HCT116 (cell line): Measurements from ENCODE around the gene PAFAH1B1. TPM values are rescaled to one million over a fixed set of nuclear protein-coding genes. Genes with fewer than 3 reads are reported as not detected.
"Not testable (repeated sequence)": the region's sequence is repeated elsewhere in the genome, so short reads cannot be mapped to it uniquely, and the experiment has no call there.

Experiments used
- ATAC-seq: fragments of 200-7000 bp; cut with Tn5 transposase; 2 replicates; pipeline ENCODE4 v1.9.1; 2020; ENCODE audit warnings: mild to moderate bottlenecking, moderate library complexity
- BruUV-seq: library from RNA; stranded (reverse); fragments of 400-500 nt; replicated peaks from 2 replicates; lab custom pipeline; 2021; lab: Mats Ljungman, UMichigan
- CTCF ChIA-PET: fragments of 300-600 bp; sonication (Branson Sonifier 250); formaldehyde crosslinking; loops from one replicate; lab custom pipeline; 2021; ENCODE audit warnings: antibody characterized with exemption; lab: Charles Lee
- POLR2A ChIA-PET: fragments of 300-600, 350-600 bp; sonication (Branson Sonifier 250); formaldehyde crosslinking; loops from one replicate; lab custom pipeline; 2021; ENCODE audit warnings: antibody characterized with exemption; lab: Charles Lee
- RAD21 ChIA-PET, 2 experiments: fragments of 300-600 bp; sonication (Branson Sonifier 250); formaldehyde crosslinking; loops; one replicate each; lab custom pipeline; 2023; ENCODE audit warnings: low total read pairs in 2 of 2; ENCODE audit not compliant: uncharacterized antibody in 2 of 2, unreplicated experiment in 2 of 2, low non-redundant PET in 1 of 2; lab: Charles Lee
- DNase-seq: peaks from one replicate; pipeline ENCODE4 v3.0.0-alpha.2; 2010; ENCODE audit warnings: low read depth, low spot score
- H2AFZ ChIP-seq: fragments of 200-600 bp; shearing (Covaris generic), sonication (generic); 2 replicates; pipeline ENCODE4 v1.6.1; 2017; ENCODE audit warnings: low read depth, mixed run types, mixed read lengths, antibody characterized with exemption, low read length; ENCODE audit not compliant: poor library complexity, severe bottlenecking
- H3K27ac ChIP-seq: 2 replicates; pipeline ENCODE4 v1.5.1; 2012; ENCODE audit warnings: low read depth, low read length
- H3K27me3 ChIP-seq: fragments of 200-600 bp; sonication (generic); 2 replicates; pipeline ENCODE4 v1.6.1; 2016; ENCODE audit warnings: mixed run types, low read length, mixed read lengths; ENCODE audit not compliant: insufficient read depth
- H3K36me3 ChIP-seq, 2 experiments: fragments of 200-500 bp in 1 of 2; fragments of 200-600 bp in 1 of 2; sonication (Bioruptor generic) in 1 of 2; sonication (generic) in 1 of 2; 2 replicates each; pipeline versions ENCODE4 v1.5.1 to v1.6.1; 2014 to 2016; ENCODE audit warnings: low read length in 2 of 2, inconsistent platforms in 1 of 2, mixed read lengths in 1 of 2, mixed run types in 1 of 2; ENCODE audit not compliant: insufficient read depth in 2 of 2, control insufficient read depth in 1 of 2
- H3K4me1 ChIP-seq, 2 experiments: fragments of 200-600 bp in 1 of 2; sonication (generic) in 1 of 2; 2 replicates each; pipeline versions ENCODE4 v1.5.1 to v1.6.1; 2012 to 2017; ENCODE audit warnings: low read length in 2 of 2, inconsistent platforms in 1 of 2, mild to moderate bottlenecking in 1 of 2, mixed read lengths in 1 of 2, mixed run types in 1 of 2, moderate library complexity in 1 of 2; ENCODE audit not compliant: insufficient read depth in 2 of 2, control insufficient read depth in 1 of 2
- H3K4me2 ChIP-seq: fragments of 200-600 bp; sonication (generic); 2 replicates; pipeline ENCODE4 v1.6.1; 2017; ENCODE audit warnings: mixed run types, low read length, mixed read lengths
- H3K4me3 ChIP-seq, 2 experiments: fragments of 200-600 bp in 1 of 2; sonication (generic) in 1 of 2; replicated peaks in 1 of 2; 2 replicates each; pipeline ENCODE4 v1.5.1; 2011 to 2016; ENCODE audit warnings: low read length in 2 of 2, control low read depth in 1 of 2, low read depth in 1 of 2, mild to moderate bottlenecking in 1 of 2, mixed read lengths in 1 of 2, mixed run types in 1 of 2
- H3K79me2 ChIP-seq: fragments of 200-600 bp; sonication (generic); 2 replicates; pipeline ENCODE4 v1.6.1; 2017; ENCODE audit warnings: mild to moderate bottlenecking, mixed run types, low read length, moderate library complexity, mixed read lengths; ENCODE audit not compliant: insufficient read depth
- H3K9ac ChIP-seq: fragments of 200-600 bp; sonication (generic); 2 replicates; pipeline ENCODE4 v1.6.1; 2016; ENCODE audit warnings: low read length, mixed read lengths
- H3K9me2 ChIP-seq: fragments of 200-600 bp; sonication (generic), shearing (Covaris generic); 2 replicates; pipeline ENCODE4 v1.6.1; 2017; ENCODE audit warnings: mixed run types, mild to moderate bottlenecking, moderate library complexity; ENCODE audit not compliant: insufficient read depth
- H3K9me3 ChIP-seq, 2 experiments: fragments of 200-500 bp in 1 of 2; fragments of 200-600 bp in 1 of 2; sonication (Bioruptor generic) in 1 of 2; sonication (generic) in 1 of 2; 2 replicates each; pipeline ENCODE4 v1.6.1; 2014 to 2017; ENCODE audit warnings: low read length in 2 of 2, mixed read lengths in 2 of 2, inconsistent platforms in 1 of 2, low read depth in 1 of 2, mild to moderate bottlenecking in 1 of 2, mixed run types in 1 of 2, moderate library complexity in 1 of 2; ENCODE audit not compliant: control insufficient read depth in 1 of 2, insufficient read depth in 1 of 2
- H4K20me1 ChIP-seq: fragments of 200-600 bp; sonication (generic), shearing (Covaris generic); 2 replicates; pipeline ENCODE4 v1.6.1; 2017; ENCODE audit warnings: mixed run types, mild to moderate bottlenecking, moderate library complexity; ENCODE audit not compliant: insufficient read depth
- CBX3 ChIP-seq: IDR thresholded peaks from 2 replicates; pipeline ENCODE4 v1.6.1; 2012; ENCODE audit warnings: low read depth
- FOSL1 ChIP-seq: IDR thresholded peaks from 2 replicates; pipeline ENCODE4 v1.6.1; 2012; ENCODE audit warnings: low read depth
- POLR2A ChIP-seq: IDR thresholded peaks from 2 replicates; pipeline ENCODE4 v1.7.0; 2011; ENCODE audit warnings: borderline replicate concordance; ENCODE audit not compliant: insufficient read depth, insufficient read length; ENCODE audit errors: extremely low read depth
- TCF7L2 ChIP-seq: IDR thresholded peaks from 2 replicates; pipeline ENCODE4 v1.7.0; 2011; ENCODE audit warnings: borderline replicate concordance, inconsistent platforms; ENCODE audit not compliant: insufficient read depth, insufficient read length; ENCODE audit errors: extremely low read depth
- ZFX ChIP-seq: fragments of 450-650 bp; IDR thresholded peaks from 2 replicates; pipeline ENCODE4 v1.6.1; 2017
- intact Hi-C: fragments of 100-400 bp; cut with micrococcal nuclease; formaldehyde crosslinking; loops from 2 replicates; pipeline ENCODE4 v1.10.0; 2022
- total RNA-seq: library from RNA; stranded (reverse); gene quantifications from one replicate; pipeline ENCODE4 v1.2.1, GENCODE V29; 2021; ENCODE audit not compliant: unreplicated experiment

The PAFAH1B1 gene
- total RNA-seq, 1 experiment from 2014 or later: 113 TPM

DNA sequence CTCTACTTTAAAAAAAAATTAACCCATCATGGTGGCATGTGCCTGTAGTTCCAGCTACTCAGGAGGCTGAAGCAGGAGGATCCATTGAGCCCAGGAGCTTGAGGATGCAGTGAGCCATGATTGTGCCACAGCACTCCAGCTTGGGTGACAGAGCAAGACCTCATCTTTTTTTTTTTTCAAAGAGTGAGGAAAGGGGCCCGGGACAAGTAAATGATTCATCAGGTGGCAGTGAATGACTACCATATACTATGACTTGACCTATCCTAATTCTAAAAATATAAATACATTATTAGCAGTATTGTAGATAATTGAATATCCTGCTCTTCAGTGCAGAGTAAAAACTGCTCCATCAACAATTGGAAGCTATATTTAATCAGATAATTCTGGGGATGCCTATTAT, 62.8 kb downstream of the PAFAH1B1 start (continued):
- TF ChIP-seq TCF7L2: no peak
- TF ChIP-seq ZFX: no peak
- no peak for TF ChIP-seq POLR2A
- no peak for TF ChIP-seq FOSL1
- TF ChIP-seq, all 23 proteins: peak for 0

DNA sequence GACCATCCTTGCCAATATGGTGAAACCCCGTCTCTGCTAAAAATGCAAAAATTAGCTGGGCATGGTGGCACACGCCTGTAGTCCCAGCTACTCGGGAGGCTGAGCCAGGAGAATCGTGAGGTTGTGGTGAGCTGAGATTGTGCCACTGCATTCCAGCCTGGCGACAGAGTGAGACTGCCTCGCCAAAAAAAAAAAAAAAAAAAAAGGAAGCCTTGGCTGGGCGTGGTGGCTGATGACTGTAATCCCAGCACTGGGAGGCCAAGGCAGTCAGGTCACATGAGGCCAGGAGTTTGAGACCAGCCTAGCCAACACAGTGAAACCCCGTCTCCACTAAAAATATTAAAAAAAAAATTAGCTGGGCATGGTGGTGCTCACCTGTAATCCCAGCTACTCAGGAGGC, 65.9 kb downstream of the PAFAH1B1 start:
- Histone ChIP-seq H4K20me1 (peaks cover 14% of the 10 kb centered on the region), H3K4me1 (peaks cover 17 to 21% of the 10 kb centered on the region in 2 experiments)
- not testable (repeated sequence) for H2AFZ ChIP-seq, H3K9ac ChIP-seq
- TF ChIP-seq CBX3: peak; percentile 23; the same call in 1 of the 2 replicates
- TF ChIP-seq, all 23 proteins: peak for 1; not testable (repeated sequence) for 22
- intact Hi-C loops, H3K27ac ChIP-seq, CTCF ChIA-PET, H3K9me2 ChIP-seq, H3K4me3 ChIP-seq, POLR2A ChIA-PET, H3K9me3 ChIP-seq, H3K36me3 ChIP-seq, BruUV-seq, H3K27me3 ChIP-seq: not testable (repeated sequence)
- Histone ChIP-seq H3K4me2 (peak overlapping the region; percentile 33), H3K79me2 (peaks cover 100% of the 10 kb centered on the region)
- RAD21 ChIA-PET: interaction anchor here in 1 of 2 experiments (0.6 kb wide), 1 partner anchor 12 kb away, joined by 4 read pairs; no protein-coding TSS in a partner anchor
- DNase-seq (peak; percentile 12), ATAC-seq (peak; percentile 77)

GRCh38 chr17:2660410-2660809, 67.0 kb downstream of the PAFAH1B1 start:
- H3K9ac ChIP-seq, H2AFZ ChIP-seq, CTCF ChIA-PET, H3K27ac ChIP-seq, POLR2A ChIA-PET, ATAC-seq, H3K27me3 ChIP-seq, BruUV-seq, intact Hi-C loops, DNase-seq, H3K9me2 ChIP-seq, H3K4me2 ChIP-seq, RAD21 ChIA-PET, H3K36me3 ChIP-seq, H3K4me3 ChIP-seq, H3K9me3 ChIP-seq: not testable (repeated sequence)
- peaks cover 17 to 21% of the 10 kb centered on the region in 2 experiments for H3K4me1 ChIP-seq
- peaks cover 100% of the 10 kb centered on the region for H3K79me2 ChIP-seq
- H4K20me1 ChIP-seq: peaks cover 14% of the 10 kb centered on the region; the same call in 1 of the 2 replicates
